Common myeloid progenitor, CD34-positive (primary cell): ENCODE results near the gene NRG3.

ENCODE experiments used
- CTCF ChIA-PET: fragments of 350-600 bp; sonication (Branson Sonifier 250); formaldehyde crosslinking; loops from one replicate; lab custom pipeline; 2021; ENCODE audit warnings: antibody characterized with exemption; lab: Charles Lee
- POLR2A ChIA-PET: fragments of 350-600 bp; sonication (Branson Sonifier 250); formaldehyde crosslinking; loops from one replicate; lab custom pipeline; 2021; ENCODE audit warnings: antibody characterized with exemption; lab: Charles Lee
- DNase-seq, 3 donors: peaks; one replicate each; pipeline versions ENCODE4 v3.0.0 to v3.0.0-alpha.2; 2013
- H3K27ac ChIP-seq, 2 experiments: 1 replicate in 1 of 2; 2 replicates in 1 of 2; pipeline ENCODE4 v1.7.0; 2013; ENCODE audit warnings: inconsistent platforms in 2 of 2, low read length in 2 of 2, mild to moderate bottlenecking in 2 of 2, low read depth in 1 of 2, moderate library complexity in 1 of 2; ENCODE audit not compliant: severe bottlenecking in 2 of 2, insufficient read depth in 1 of 2, poor library complexity in 1 of 2
- H3K27me3 ChIP-seq, 5 experiments: replicated peaks in 2 of 5; 1 replicate in 3 of 5; 2 replicates in 2 of 5; pipeline versions ENCODE4 v1.6.1 to v1.7.0; 2013; ENCODE audit warnings: low read length in 4 of 5, mild to moderate bottlenecking in 2 of 5, moderate library complexity in 2 of 5, inconsistent platforms in 1 of 5; ENCODE audit not compliant: insufficient read depth in 5 of 5, control insufficient read depth in 4 of 5
- H3K36me3 ChIP-seq, 4 experiments: 1 replicate in 2 of 4; 2 replicates in 2 of 4; pipeline versions ENCODE4 v1.6.1 to v1.7.0; 2013; ENCODE audit warnings: low read length in 3 of 4, control low read depth in 1 of 4, mild to moderate bottlenecking in 1 of 4; ENCODE audit not compliant: control insufficient read depth in 4 of 4, insufficient read depth in 4 of 4
- H3K4me1 ChIP-seq, 4 experiments: 1 replicate in 3 of 4; 2 replicates in 1 of 4; pipeline versions ENCODE4 v1.6.1 to v1.7.1; 2013; ENCODE audit warnings: low read length in 3 of 4, mild to moderate bottlenecking in 3 of 4, control low read depth in 1 of 4, inconsistent platforms in 1 of 4, moderate library complexity in 1 of 4; ENCODE audit not compliant: control insufficient read depth in 4 of 4, insufficient read depth in 4 of 4; ENCODE audit errors: control extremely low read depth in 1 of 4
- H3K4me3 ChIP-seq, 7 experiments: 1 replicate in 4 of 7; 2 replicates in 3 of 7; pipeline versions ENCODE4 v1.5.1 to v1.7.0; 2013; ENCODE audit warnings: mild to moderate bottlenecking in 7 of 7, low read length in 6 of 7, moderate library complexity in 6 of 7, inconsistent platforms in 2 of 7, low read depth in 2 of 7, control low read depth in 1 of 7; ENCODE audit not compliant: insufficient read depth in 4 of 7, control insufficient read depth in 1 of 7; ENCODE audit errors: extremely low read depth in 1 of 7
- H3K9me3 ChIP-seq, 5 experiments: 1 replicate in 4 of 5; 2 replicates in 1 of 5; pipeline versions ENCODE4 v1.6.1 to v1.7.1; 2013; ENCODE audit warnings: low read length in 4 of 5, mild to moderate bottlenecking in 2 of 5, inconsistent platforms in 1 of 5, low read depth in 1 of 5, moderate library complexity in 1 of 5; ENCODE audit not compliant: control insufficient read depth in 4 of 5, insufficient read depth in 2 of 5; ENCODE audit errors: control extremely low read depth in 1 of 5
- WGBS: methylation state at CpG from one replicate; pipeline ENCODE4 v1.1.5; 2013; ENCODE audit not compliant: insufficient coverage; 5-methylcytosine and 5-hydroxymethylcytosine counted together

The NRG3 gene

DNA sequence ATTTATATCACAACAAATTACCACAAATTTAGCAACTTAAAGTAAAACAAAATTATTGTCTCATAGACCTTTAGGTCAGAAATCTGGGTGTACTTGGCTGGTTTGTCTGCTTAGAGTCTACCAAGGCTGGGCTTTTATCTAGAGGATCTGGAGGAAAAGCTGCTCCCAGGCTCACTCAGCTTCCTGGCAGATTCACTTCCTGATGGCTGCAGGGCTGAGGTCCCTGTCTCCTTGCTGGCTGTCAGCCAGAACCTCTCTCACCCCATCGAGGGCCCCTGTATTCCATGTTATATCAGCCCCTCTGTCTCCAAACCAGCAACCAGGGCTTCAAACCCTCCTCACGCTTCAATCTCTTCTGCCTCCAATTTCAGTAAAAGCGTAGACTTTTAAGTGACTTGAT, 734.9 kb downstream of the NRG3 start:
- H3K27ac ChIP-seq = no peak overlapping the region
- no peaks in the 10 kb centered on the region for H3K27me3 ChIP-seq
- no peak for DNase-seq
- no peaks in the 10 kb centered on the region for H3K36me3 ChIP-seq
- no peaks in the 10 kb centered on the region for H3K4me1 ChIP-seq
- WGBS = 25% methylated on average over 1 of the region's 3 CpGs
- no peak overlapping the region for H3K4me3 ChIP-seq
- POLR2A ChIA-PET = no interaction called here
- H3K9me3 ChIP-seq = no peaks in the 10 kb centered on the region
- CTCF ChIA-PET = no interaction called here

DNA sequence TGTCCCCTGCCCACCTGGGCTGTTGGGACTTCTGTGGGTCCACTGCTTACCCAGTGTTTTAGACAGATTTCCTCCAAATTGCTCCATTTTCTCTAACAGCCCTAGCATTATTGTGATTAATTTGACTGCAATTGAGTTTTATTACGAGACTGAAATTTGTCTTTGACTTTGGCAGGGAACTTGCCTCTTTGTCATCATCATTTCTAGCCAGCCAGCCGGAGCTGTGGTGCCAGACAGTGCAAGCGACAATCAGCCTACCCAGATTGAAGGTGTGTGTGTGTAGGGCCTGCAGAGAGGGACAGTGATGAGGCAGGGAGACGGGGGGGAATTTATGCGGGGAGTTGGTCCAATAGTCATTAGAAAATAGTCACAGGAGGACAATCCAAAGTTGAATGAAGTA, 743.0 kb downstream of the NRG3 start:
- Histone ChIP-seq H3K27ac (no peak overlapping the region), H3K27me3 (no peaks in the 10 kb centered on the region), H3K4me1 (no peaks in the 10 kb centered on the region), H3K36me3 (no peaks in the 10 kb centered on the region), H3K9me3 (no peaks in the 10 kb centered on the region), H3K4me3 (no peak overlapping the region)
- ChIA-PET POLR2A (no interaction called here), CTCF (no interaction called here)
- whole genome bisulfite sequencing = 96% methylated on average over 3 of the region's 5 CpGs
- no peak for DNase-seq

DNA sequence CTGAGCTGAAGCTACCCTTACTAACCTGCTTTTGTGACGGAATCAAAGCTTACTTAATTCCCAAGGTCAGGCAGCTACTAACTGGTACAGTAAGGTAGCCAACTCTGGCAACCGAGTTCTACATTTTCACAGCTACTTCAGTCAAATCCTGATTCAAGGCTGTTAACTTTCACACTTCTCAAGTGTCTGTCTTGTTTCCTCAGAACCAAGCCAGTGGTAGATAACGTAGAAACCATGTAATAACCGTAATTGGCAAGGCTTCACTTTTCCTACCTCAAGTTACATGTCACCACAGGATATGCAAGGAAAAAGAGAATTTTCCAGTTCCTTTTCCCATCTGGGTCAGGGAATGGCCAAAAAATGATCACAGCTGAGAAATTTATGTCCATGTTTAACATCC, 746.7 kb downstream of the NRG3 start:
- no peaks in the 10 kb centered on the region for H3K4me1 ChIP-seq
- no peak overlapping the region for H3K4me3 ChIP-seq
- no peaks in the 10 kb centered on the region for H3K9me3 ChIP-seq
- H3K27me3 ChIP-seq = no peaks in the 10 kb centered on the region
- H3K27ac ChIP-seq = no peak overlapping the region
- DNase-seq = no peak
- WGBS = 80% methylated on average over 4 of the region's 4 CpGs
- no peaks in the 10 kb centered on the region for H3K36me3 ChIP-seq
- ChIA-PET POLR2A (no interaction called here), CTCF (no interaction called here)

DNA sequence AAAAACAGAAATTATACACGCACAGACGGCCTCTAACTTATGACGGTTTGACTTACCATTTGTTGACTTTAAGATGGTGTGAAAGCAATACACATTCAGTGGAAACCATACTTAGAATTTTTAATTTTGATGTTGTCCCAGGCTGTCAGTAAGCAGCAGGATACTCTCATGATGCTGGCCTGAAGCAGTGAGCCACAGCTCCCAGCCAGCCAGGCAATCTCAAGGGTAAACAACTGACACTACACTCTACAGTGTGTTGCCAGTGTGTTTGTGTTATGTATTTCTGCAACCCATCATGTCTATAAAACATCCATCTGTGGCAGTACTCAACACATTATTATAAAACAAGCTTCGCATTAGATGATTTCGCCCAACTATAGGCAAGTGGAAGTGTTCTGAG, 747.5 kb downstream of the NRG3 start:
- no peaks in the 10 kb centered on the region for H3K27me3 ChIP-seq
- WGBS = no CpG with 5 or more reads among the region's 5 CpGs
- H3K4me1 ChIP-seq = no peaks in the 10 kb centered on the region
- no peak overlapping the region for H3K27ac ChIP-seq
- H3K36me3 ChIP-seq = no peaks in the 10 kb centered on the region
- ChIA-PET POLR2A (no interaction called here), CTCF (no interaction called here)
- no peak for DNase-seq
- H3K4me3 ChIP-seq = no peak overlapping the region
- no peaks in the 10 kb centered on the region for H3K9me3 ChIP-seq

DNA sequence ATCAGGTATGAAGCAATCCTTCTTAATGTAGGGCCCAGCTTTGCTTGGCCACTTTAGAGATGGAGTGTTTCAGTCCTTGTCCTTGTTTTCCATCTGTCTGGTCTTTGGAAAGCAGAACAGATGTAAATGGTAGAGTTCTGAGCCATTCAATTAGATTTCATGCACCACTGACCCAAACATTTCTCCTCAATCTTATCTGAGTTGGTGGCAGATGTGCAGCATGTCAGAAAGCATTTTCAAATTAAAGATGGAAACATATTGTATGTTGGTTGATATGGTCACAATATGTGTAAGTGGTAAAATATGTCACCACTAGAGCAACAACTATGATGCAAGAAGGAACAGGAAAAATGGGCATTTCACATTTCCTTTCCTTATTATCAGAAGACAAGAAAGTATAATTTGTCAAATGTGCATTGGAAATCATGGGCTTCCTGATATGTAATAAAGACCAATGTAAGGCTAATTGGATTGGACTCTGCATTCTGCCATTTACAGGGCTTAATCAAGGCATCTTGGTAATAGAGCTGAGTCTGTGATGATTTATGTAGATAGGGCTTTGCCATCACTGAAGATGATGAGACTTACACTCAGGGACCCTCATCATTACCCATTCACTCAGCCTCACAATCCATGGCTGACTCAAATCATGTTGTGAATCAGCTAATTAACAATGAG, 750.7 kb downstream of the NRG3 start:
- Histone ChIP-seq H3K4me1 (no peaks in the 10 kb centered on the region), H3K36me3 (no peaks in the 10 kb centered on the region), H3K27ac (no peak overlapping the region), H3K27me3 (no peaks in the 10 kb centered on the region), H3K9me3 (no peaks in the 10 kb centered on the region), H3K4me3 (no peak overlapping the region)
- no peak for DNase-seq
- POLR2A ChIA-PET = no interaction called here
- CTCF ChIA-PET = no interaction called here

DNA sequence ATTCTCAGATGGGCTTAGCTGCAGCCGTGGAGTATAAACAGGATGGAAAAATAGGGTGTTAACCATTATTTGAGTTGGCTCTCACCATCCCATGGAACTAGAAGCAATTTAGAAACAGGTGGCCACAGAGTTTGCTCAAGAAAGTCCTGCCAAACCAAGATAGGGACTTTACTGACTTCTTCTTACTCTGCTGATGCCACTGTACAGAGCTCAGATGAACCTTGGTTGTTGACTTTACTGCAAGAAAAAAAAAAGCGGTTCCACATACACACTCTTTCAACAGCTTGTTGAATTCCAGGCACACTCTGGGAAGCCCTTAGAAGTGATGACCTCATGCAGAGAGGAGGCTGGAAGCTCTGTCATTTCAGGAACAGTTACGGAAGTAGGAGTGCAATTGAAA, 753.4 kb downstream of the NRG3 start:
- no peaks in the 10 kb centered on the region for H3K4me1 ChIP-seq
- no peaks in the 10 kb centered on the region for H3K27me3 ChIP-seq
- POLR2A ChIA-PET = no interaction called here
- no peak overlapping the region for H3K4me3 ChIP-seq
- CTCF ChIA-PET = no interaction called here
- DNase-seq = no peak
- no peaks in the 10 kb centered on the region for H3K36me3 ChIP-seq
- no peaks in the 10 kb centered on the region for H3K9me3 ChIP-seq
- 80% methylated on average over 2 of the region's 3 CpGs for WGBS
- no peak overlapping the region for H3K27ac ChIP-seq

DNA sequence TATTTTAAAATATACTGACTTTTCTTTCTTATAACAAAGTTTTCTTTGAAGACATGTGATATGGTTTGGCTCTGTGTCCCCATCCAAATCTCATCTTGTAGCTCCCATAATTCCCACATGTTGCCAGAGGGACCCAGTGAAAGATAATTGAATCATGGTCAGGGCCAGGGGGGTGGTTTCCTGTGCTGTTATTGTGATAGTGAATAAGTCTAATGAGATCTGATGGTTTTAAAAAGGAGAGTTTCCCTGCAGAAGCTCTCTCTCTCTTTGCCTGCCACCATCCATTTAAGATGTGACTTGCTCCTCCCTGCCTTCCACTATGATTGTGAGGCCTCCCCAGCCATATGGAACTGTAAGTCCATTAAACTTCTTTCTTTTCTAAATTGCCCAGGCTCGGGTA, 768.1 kb downstream of the NRG3 start:
- Histone ChIP-seq H3K27ac (no peak overlapping the region), H3K27me3 (no peaks in the 10 kb centered on the region), H3K4me3 (no peak overlapping the region), H3K9me3 (no peaks in the 10 kb centered on the region), H3K4me1 (no peaks in the 10 kb centered on the region), H3K36me3 (no peaks in the 10 kb centered on the region)
- 100% methylated on average over 1 of the region's 1 CpG for WGBS
- POLR2A ChIA-PET = no interaction called here
- no peak for DNase-seq
- CTCF ChIA-PET = no interaction called here
